SK-N-SH (cell line): ENCODE data around the gene LRTM2.

Experiments
- CTCF ChIP-seq: fragments of 200-600 bp; sonication (generic); IDR thresholded peaks from 2 replicates; pipeline ENCODE4 v1.6.1; 2017; ENCODE audit warnings: antibody characterized with exemption, mild to moderate bottlenecking, moderate library complexity
- ELF1 ChIP-seq: IDR thresholded peaks from 2 replicates; pipeline ENCODE4 v1.4.0; 2012
- EP300 ChIP-seq, 2 experiments: IDR thresholded peaks; 2 replicates each; pipeline versions ENCODE4 v1.4.0 to v1.6.1; 2012; ENCODE audit warnings: borderline replicate concordance in 1 of 2, low read depth in 1 of 2, low read length in 1 of 2
- FOXM1 ChIP-seq: IDR thresholded peaks from 2 replicates; pipeline ENCODE4 v1.4.0; 2012; ENCODE audit warnings: low read depth, mild to moderate bottlenecking
- GABPA ChIP-seq: IDR thresholded peaks from 2 replicates; pipeline ENCODE4 v1.4.0; 2012; ENCODE audit warnings: low read depth, mild to moderate bottlenecking
- IRF3 ChIP-seq: fragments of 150-350 bp; IDR thresholded peaks from 2 replicates; pipeline ENCODE4 v1.6.1; 2016; ENCODE audit warnings: mild to moderate bottlenecking, low read depth, low read length
- SIN3A ChIP-seq: IDR thresholded peaks from 2 replicates; pipeline ENCODE4 v1.6.1; 2012; ENCODE audit warnings: low read depth, mild to moderate bottlenecking, low read length, moderate library complexity, borderline replicate concordance
- USF1 ChIP-seq: IDR thresholded peaks from 2 replicates; pipeline ENCODE4 v1.4.0; 2012; ENCODE audit warnings: low read depth, borderline replicate concordance
- USF2 ChIP-seq: fragments of 150-350 bp; IDR thresholded peaks from 2 replicates; pipeline ENCODE4 v1.6.1; 2017; ENCODE audit warnings: antibody characterized with exemption, low read length, low read depth, borderline replicate concordance

GRCh38 chr12:1787714-1788113 is 32.7 kb upstream of the LRTM2 start:
- TF ChIP-seq USF2 (no peak), CTCF (no peak), EP300 (IDR thresholded peaks at IDR 0.05; ENCODE audit: borderline replicate concordance in 1 of 2, low read depth in 1 of 2, low read length in 1 of 2) (no peak), SIN3A (no peak), GABPA (no peak), ELF1 (no peak), FOXM1 (no peak), IRF3 (no peak), USF1 (no peak)
